ENCODE data around the gene PPP2R2B.
"Not testable (repeated sequence)": the region's sequence is repeated elsewhere in the genome, so short reads cannot be mapped to it uniquely, and the experiment has no call there.

PPP2R2B gene

GRCh38 chr5:146731909-146732659, 146.5 kb downstream of the PPP2R2B start:
- DNase-seq: no peak

GRCh38 chr5:146728746-146729145, 149.8 kb downstream of the PPP2R2B start:
- DNase-seq: not testable (repeated sequence)

GRCh38 chr5:146726891-146727290, 151.7 kb downstream of the PPP2R2B start:
- DNase-seq: no peak

- no peak for DNase-seq
Measured at GRCh38 chr5:146726020-146726419, 152.5 kb downstream of the PPP2R2B start.

GRCh38 chr5:146725025-146725424, 153.5 kb downstream of the PPP2R2B start:
- no peak for DNase-seq

GRCh38 chr5:146722361-146722779, 156.2 kb downstream of the PPP2R2B start:
- DNase-seq: peak in 1 of 2 donors; percentile 57

GRCh38 chr5:146721073-146721815, 157.3 kb downstream of the PPP2R2B start:
- no peak for DNase-seq

- DNase-seq: no peak
Measured at GRCh38 chr5:146720107-146720506, 158.4 kb downstream of the PPP2R2B start.

- no peak for DNase-seq
Measured at GRCh38 chr5:146719179-146719578, 159.4 kb downstream of the PPP2R2B start.

- DNase-seq: no peak
Measured at GRCh38 chr5:146718609-146719008, 159.9 kb downstream of the PPP2R2B start.

- no peak for DNase-seq
Measured at GRCh38 chr5:146717951-146718350, 160.6 kb downstream of the PPP2R2B start.

- no peak for DNase-seq
Measured at GRCh38 chr5:146716636-146717035, 161.9 kb downstream of the PPP2R2B start.

GRCh38 chr5:146710348-146710747, 168.2 kb downstream of the PPP2R2B start:
- DNase-seq: no peak

GRCh38 chr5:146707316-146707715, 171.2 kb downstream of the PPP2R2B start:
- DNase-seq: no peak

- no peak for DNase-seq
Measured at GRCh38 chr5:146706321-146706972, 172.1 kb downstream of the PPP2R2B start.

- DNase-seq: no peak
Measured at GRCh38 chr5:146704949-146705665, 173.4 kb downstream of the PPP2R2B start.

GRCh38 chr5:146703899-146704298, 174.7 kb downstream of the PPP2R2B start:
- DNase-seq: no peak

- DNase-seq: no peak
Measured at GRCh38 chr5:146703499-146703898, 175.1 kb downstream of the PPP2R2B start.

- DNase-seq: no peak
Measured at GRCh38 chr5:146699664-146700418, 178.7 kb downstream of the PPP2R2B start.

GRCh38 chr5:146699138-146699537, 179.4 kb downstream of the PPP2R2B start:
- no peak for DNase-seq

GRCh38 chr5:146698651-146699050, 179.9 kb downstream of the PPP2R2B start:
- DNase-seq: no peak

- no peak for DNase-seq
Measured at GRCh38 chr5:146697211-146697610, 181.3 kb downstream of the PPP2R2B start.

All from bone marrow (tissue), 2 donors.